ENCODE results near the gene GAREM1. TPM values are rescaled to one million over a fixed set of nuclear protein-coding genes. Genes with fewer than 3 reads are reported as not detected.

The GAREM1 gene
- total and polyA plus RNA-seq, 2 donors from 2014 or later, result 7.0 to 47.0 TPM

DNA sequence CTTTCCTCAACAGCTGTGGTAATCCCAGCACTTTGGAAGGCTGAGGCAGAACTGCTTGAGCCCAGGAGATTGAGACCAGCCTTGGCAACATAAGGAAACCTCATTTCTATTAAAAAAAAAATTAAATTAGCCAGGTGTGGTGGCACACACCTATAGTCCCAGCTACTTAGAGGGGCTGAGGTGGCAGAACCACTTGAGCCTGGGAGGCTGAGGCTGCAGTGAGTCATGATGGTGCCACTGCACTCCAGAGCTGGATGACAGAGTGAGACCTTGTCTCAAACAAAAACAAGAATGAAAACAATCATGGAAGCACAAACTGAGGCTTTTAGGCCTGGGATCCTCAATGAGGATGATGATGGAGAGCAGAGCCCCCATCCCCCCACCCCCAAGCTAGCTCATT is 19.8 kb downstream of the GAREM1 start:
- H3K9ac ChIP-seq (ENCODE audit: low read length in 3 of 3), result no peak overlapping the region
- no peaks in the 10 kb centered on the region for H3K36me3 ChIP-seq (ENCODE audit: control insufficient read depth in 2 of 3, insufficient read depth in 3 of 3, low read length in 3 of 3)
- no peak for FAIRE-seq
- H3K27ac ChIP-seq (ENCODE audit: low read depth in 2 of 2, low read length in 2 of 2), result no peak overlapping the region
- H3K4me1 ChIP-seq (ENCODE audit: control insufficient read depth in 2 of 3, insufficient read depth in 2 of 3, low read depth in 1 of 3, low read length in 3 of 3), result peaks cover 0 to 25% (median 0%) of the 10 kb centered on the region in 3 donors
- H3K9me3 ChIP-seq (ENCODE audit: control insufficient read depth in 2 of 3, insufficient read depth in 1 of 3, low read length in 3 of 3), result no peaks in the 10 kb centered on the region
- no peak for DNase-seq
- intact Hi-C loops (cut with DNase I), result no loop called here
- H3K27me3 ChIP-seq (ENCODE audit: control insufficient read depth, insufficient read depth, low read length), result no peaks in the 10 kb centered on the region
- TF ChIP-seq, protein P1, sequence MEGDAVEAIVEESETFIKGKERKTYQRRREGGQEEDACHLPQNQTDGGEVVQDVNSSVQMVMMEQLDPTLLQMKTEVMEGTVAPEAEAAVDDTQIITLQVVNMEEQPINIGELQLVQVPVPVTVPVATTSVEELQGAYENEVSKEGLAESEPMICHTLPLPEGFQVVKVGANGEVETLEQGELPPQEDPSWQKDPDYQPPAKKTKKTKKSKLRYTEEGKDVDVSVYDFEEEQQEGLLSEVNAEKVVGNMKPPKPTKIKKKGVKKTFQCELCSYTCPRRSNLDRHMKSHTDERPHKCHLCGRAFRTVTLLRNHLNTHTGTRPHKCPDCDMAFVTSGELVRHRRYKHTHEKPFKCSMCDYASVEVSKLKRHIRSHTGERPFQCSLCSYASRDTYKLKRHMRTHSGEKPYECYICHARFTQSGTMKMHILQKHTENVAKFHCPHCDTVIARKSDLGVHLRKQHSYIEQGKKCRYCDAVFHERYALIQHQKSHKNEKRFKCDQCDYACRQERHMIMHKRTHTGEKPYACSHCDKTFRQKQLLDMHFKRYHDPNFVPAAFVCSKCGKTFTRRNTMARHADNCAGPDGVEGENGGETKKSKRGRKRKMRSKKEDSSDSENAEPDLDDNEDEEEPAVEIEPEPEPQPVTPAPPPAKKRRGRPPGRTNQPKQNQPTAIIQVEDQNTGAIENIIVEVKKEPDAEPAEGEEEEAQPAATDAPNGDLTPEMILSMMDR (IDR thresholded peaks at IDR 0.05; ENCODE audit: borderline replicate concordance, extremely low read depth, insufficient read depth), result no peak
- no peak overlapping the region for H3K4me3 ChIP-seq (ENCODE audit: low read length in 3 of 3)

DNA sequence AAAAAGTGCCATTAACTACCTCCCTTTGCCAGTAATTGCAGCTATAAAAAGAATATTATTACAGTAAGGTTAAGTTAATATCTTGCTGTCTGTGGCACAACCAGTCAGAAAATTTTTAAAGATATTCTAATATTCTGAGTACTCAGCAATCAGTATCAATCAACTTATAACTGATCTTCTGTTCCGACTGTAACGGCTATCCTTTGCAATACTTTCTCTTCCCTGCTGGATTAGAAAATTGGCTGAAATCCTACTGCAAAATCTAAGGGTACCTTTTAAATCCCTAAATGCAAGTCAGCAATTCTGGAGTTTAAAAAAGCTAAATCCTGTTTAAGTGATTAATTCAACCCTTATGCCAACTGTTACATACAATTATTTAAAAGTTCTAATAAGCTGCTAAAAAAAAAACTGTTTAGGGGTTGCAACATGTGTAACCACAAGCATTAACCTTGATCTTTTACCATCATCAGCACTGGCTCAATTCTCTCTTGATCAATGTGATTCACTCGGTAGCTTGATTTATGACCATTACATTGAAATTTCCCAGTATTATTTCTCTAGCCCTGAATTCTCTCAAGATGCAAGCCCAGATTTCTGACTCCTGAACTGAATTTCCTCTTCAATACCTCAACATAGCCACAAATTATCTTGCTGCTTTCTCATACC is 20.5 kb downstream of the GAREM1 start:
- Histone ChIP-seq H3K4me1 (ENCODE audit: control insufficient read depth in 2 of 3, insufficient read depth in 2 of 3, low read depth in 1 of 3, low read length in 3 of 3) (peaks cover 0 to 19% (median 0%) of the 10 kb centered on the region in 3 donors), H3K4me3 (ENCODE audit: low read length in 3 of 3) (no peak overlapping the region), H3K9ac (ENCODE audit: low read length in 3 of 3) (no peak overlapping the region), H3K36me3 (ENCODE audit: control insufficient read depth in 2 of 3, insufficient read depth in 3 of 3, low read length in 3 of 3) (no peaks in the 10 kb centered on the region), H3K27ac (ENCODE audit: low read depth in 2 of 2, low read length in 2 of 2) (no peak overlapping the region), H3K9me3 (ENCODE audit: control insufficient read depth in 2 of 3, insufficient read depth in 1 of 3, low read length in 3 of 3) (no peaks in the 10 kb centered on the region), H3K27me3 (ENCODE audit: control insufficient read depth, insufficient read depth, low read length) (no peaks in the 10 kb centered on the region)
- FAIRE-seq (no peak), DNase-seq (no peak)
- intact Hi-C loops (cut with DNase I), result no loop called here
- TF ChIP-seq, protein P1 (IDR thresholded peaks at IDR 0.05; ENCODE audit: borderline replicate concordance, extremely low read depth, insufficient read depth), result no peak

DNA sequence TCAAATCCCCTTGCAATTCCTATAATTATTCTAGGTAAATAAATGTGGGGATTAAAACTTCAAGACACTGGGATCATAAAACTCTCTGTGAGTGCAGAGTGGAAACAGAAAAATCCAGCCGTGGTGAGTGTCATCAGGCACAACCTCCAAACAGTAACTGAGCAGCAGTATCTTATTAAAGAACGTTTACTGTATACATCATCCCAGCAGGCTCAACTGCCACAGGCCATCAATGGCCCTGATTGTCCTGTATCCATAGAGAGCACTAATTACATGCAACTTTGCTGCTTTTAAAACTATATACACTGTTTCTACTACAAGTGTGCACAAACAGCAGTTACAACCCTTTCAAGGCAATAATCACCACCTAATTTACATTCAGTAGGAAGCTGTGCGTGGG is 23.9 kb downstream of the GAREM1 start:
- DNase-seq, result no peak
- Histone ChIP-seq H3K9me3 (ENCODE audit: control insufficient read depth in 2 of 3, insufficient read depth in 1 of 3, low read length in 3 of 3) (no peaks in the 10 kb centered on the region), H3K4me3 (ENCODE audit: low read length in 3 of 3) (no peak overlapping the region), H3K27ac (ENCODE audit: low read depth in 2 of 2, low read length in 2 of 2) (no peak overlapping the region), H3K27me3 (ENCODE audit: control insufficient read depth, insufficient read depth, low read length) (no peaks in the 10 kb centered on the region), H3K4me1 (ENCODE audit: control insufficient read depth in 2 of 3, insufficient read depth in 2 of 3, low read depth in 1 of 3, low read length in 3 of 3) (peaks cover 0 to 9% (median 0%) of the 10 kb centered on the region in 3 donors), H3K9ac (ENCODE audit: low read length in 3 of 3) (no peak overlapping the region), H3K36me3 (ENCODE audit: control insufficient read depth in 2 of 3, insufficient read depth in 3 of 3, low read length in 3 of 3) (no peaks in the 10 kb centered on the region)
- TF ChIP-seq, protein P1 (IDR thresholded peaks at IDR 0.05; ENCODE audit: borderline replicate concordance, extremely low read depth, insufficient read depth), result no peak
- intact Hi-C loops (cut with DNase I), result no loop called here
- FAIRE-seq, result no peak

DNA sequence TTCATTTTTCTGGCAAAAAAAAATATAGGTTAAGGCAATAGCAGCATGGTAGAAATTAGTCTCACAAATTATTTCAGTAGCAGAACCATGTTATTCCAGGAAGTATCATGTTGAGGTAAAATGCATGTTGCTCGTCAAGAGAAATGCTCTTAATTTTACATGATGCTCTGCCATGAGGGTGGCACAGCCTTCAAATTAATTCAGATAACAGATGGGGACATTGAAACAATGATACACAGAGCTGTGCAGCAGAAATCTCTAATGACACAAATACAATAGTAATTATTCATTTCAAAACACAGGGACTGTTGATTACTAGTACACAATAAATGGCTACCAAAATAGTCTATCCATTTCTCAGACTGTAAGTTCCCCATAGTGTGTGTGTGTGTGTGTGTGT is 24.8 kb downstream of the GAREM1 start:
- TF ChIP-seq, protein P1 (IDR thresholded peaks at IDR 0.05; ENCODE audit: borderline replicate concordance, extremely low read depth, insufficient read depth), result no peak
- no peaks in the 10 kb centered on the region for H3K27me3 ChIP-seq (ENCODE audit: control insufficient read depth, insufficient read depth, low read length)
- FAIRE-seq, result no peak
- H3K4me3 ChIP-seq (ENCODE audit: low read length in 3 of 3), result no peak overlapping the region
- H3K4me1 ChIP-seq (ENCODE audit: control insufficient read depth in 2 of 3, insufficient read depth in 2 of 3, low read depth in 1 of 3, low read length in 3 of 3), result peaks cover 0 to 13% (median 2%) of the 10 kb centered on the region in 3 donors
- no peak overlapping the region for H3K9ac ChIP-seq (ENCODE audit: low read length in 3 of 3)
- H3K36me3 ChIP-seq (ENCODE audit: control insufficient read depth in 2 of 3, insufficient read depth in 3 of 3, low read length in 3 of 3), result no peaks in the 10 kb centered on the region
- no peaks in the 10 kb centered on the region for H3K9me3 ChIP-seq (ENCODE audit: control insufficient read depth in 2 of 3, insufficient read depth in 1 of 3, low read length in 3 of 3)
- DNase-seq, result no peak
- no peak overlapping the region for H3K27ac ChIP-seq (ENCODE audit: low read depth in 2 of 2, low read length in 2 of 2)
- intact Hi-C loops (cut with DNase I), result no loop called here

Data from kidney (tissue), 14 donors.